G401.6 (cell line): Measurements from ENCODE around the gene PLCG1.
"Not testable (repeated sequence)": the region's sequence is repeated elsewhere in the genome, so short reads cannot be mapped to it uniquely, and the experiment has no call there.

Source experiments
- FAIRE-seq: peaks from 2 replicates; lab custom pipeline; 2012; peaks lifted over from hg19 to GRCh38; lab: Jason Lieb, UNC

PLCG1 gene

DNA sequence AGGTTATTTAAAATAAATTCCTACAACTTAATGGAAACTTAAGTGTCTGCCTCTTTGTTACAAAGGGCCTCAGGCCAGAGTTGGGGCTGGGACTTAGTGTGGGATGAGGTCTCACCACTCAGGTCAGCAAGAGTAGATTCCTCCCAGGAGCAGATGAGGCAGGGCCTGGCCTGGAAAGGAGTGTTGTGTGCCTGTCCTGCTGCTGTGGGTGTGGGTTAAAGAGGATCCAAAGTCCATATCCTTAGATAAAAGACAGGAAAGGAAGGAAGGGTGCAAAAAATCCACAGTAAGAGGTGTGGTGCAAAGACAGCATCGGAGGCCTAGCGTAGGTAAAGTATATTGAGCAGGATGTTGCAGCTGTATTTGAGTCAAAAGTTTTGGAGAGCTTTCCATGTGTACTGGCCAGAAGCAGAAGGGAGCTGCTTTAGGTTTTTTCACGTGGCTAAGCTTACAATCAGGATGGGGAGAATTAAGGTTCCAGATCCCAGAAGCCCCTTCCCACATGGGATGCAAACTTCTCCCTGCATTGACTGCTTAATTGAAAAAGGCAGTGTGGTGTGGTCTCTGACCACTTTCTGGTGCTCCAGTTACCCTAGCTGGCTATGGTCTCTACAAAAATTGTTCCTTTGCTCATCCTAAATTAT, 12.8 kb upstream of the PLCG1 start:
- FAIRE-seq, result no peak

DNA sequence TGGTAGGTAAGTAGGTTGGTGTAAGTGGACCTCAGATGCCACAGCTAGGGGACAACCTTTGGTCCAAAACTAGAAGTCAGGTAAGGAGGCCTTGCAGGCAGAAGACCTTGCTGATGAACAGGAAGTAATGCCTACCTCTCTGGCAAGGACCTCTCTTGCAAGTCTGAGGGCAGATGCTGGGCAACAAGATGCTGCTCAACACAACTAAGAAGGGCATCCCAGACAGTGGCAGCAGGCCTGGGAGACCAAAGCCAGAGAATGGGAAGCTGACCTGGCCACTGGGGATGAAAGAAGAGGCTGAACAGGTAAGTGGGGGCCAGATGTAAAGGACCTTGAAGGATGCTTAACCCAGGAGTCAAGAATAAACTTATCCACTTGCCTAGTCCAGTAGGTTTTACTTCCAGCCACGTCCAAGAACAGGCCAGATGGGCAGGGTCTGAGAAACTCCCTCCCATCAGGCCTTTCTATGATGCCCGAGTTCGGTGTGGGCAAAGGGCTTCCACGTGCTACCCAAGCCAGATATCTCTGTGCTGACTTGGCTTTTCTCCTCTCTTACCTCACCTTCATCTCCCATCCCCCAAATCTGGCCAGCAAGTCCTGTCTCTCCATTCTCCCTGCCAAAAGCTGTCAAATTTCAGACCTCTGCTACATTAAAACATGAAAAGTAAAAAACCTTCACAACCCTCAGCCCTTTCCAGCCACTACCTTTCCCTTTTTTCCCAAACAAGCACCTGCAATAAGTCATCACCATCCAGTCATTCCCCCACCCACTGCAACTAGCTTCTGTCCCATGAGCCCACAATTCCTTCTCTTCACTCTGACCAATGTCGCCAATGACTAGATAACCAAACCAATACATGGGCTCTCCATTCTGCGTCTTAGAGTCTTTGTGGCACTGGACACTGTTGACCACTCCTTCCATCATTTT, 11.5 kb upstream of the PLCG1 start:
- no peak for FAIRE-seq

DNA sequence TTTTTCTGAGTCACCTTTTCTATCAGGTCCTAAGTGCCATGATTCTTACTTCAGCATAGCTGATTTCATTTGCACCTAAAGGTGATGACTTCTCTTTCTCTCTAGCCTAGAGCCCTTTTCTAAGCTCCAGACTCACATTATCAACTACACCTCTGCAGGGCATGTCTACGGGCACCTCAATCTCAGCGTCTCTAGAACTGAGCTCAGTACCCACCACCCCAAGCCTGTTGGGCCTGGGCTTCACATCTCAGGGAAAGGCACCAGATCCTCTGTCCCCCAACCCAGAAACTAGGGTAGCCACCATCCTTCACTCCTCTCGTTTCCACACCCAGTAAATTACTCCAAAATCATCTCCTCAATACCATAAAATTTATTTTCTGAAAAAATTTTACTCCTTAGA, 10.6 kb upstream of the PLCG1 start:
- no peak for FAIRE-seq

DNA sequence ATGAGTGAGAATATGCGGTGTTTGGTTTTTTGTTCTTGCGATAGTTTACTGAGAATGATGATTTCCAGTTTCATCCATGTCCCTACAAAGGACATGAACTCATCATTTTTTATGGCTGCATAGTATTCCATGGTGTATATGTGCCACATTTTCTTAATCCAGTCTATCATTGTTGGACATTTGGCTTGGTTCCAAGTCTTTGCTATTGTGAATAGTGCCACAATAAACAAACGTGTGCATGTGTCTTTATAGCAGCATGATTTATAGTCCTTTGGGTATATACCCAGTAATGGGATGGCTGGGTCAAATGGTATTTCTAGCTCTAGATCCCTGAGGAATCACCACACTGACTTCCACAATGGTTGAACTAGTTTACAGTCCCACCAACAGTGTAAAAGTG, 9.0 kb upstream of the PLCG1 start:
- FAIRE-seq, result not testable (repeated sequence)

DNA sequence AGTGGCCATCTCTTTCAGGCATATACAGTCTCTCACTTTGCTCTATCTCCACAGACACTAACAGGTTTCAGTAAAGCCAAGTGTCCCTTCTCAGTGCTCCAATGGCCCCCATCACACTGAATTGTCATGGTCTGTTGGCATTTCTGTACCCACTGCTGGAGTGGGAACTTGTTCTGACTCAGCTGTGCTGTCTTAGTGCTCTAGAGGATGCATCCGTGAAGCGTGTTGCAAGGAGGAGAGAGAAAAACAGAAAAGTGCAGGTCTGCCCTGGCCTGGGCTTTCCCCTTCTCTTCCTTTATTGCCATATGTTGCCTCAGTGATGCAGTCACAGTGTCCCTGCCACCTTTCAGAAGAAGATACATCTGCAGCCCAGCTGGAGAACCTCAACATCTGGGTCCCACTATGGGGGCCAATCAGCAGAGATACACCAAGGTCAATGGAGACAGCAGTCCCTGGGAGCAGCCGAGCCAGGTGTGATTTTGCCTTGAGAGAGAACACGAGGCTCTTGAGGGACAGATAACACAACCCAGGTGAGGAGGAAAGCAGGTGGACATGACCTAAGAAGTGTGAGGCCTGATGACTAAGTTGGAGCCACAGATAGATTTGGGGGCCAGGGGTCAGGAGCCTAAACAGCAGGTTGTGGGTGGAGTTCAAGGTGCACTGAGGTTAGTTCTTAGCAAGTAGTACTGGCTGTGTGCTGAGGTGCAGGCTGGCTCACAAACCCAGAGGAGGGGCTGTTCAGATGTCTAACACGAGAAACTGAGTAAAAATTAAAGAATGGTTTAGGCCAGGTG, 5.6 kb upstream of the PLCG1 start:
- no peak for FAIRE-seq

DNA sequence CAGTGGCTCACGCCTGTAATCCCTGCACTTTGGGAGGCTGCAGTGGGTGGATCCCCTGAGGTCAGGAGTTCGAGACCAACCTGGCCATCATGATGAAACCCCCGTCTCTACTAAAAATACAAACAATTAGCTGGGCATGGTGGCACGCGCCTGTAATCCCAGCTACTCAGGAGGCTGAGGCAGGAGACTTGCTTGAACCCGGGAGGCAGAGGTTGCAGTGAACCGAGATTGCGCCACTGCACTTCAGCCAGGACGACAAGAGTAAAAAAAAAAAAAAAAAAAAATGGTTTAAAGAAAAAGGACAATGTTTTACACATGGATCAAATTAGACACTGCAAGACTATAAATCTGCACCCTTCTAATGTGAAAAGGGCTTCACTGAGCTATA, 5.0 kb upstream of the PLCG1 start:
- FAIRE-seq, result not testable (repeated sequence)

DNA sequence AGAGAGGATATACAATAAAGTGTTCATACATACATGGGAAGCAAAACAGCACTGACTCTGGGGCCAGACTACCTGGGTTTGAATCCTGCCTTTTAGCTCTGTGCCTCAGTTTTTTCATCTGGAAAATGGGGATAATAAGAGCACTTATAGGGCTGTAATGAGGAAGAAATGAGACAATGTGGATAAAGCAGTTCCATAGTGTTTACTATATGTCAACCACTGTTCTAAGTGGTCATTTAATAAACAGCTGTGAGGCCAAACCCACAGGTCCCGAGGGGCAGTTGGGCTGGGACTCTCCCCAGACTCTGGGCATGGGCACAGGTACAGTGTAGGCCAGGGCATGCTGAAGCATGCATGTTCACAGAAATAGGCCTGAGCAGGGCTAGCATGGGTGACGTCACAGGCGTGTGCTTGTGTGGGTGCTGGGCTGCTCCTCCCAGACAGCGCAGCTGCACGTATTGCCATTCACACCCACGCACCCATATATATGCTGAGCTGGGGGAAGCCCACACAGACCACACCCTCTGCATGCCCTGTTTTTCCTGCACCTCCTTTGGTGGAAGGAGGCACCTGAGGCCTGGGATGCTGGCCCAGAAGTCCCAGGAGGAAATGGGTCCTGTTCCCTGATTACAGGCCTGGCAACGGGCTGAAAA, 3.5 kb upstream of the PLCG1 start:
- no peak for FAIRE-seq

DNA sequence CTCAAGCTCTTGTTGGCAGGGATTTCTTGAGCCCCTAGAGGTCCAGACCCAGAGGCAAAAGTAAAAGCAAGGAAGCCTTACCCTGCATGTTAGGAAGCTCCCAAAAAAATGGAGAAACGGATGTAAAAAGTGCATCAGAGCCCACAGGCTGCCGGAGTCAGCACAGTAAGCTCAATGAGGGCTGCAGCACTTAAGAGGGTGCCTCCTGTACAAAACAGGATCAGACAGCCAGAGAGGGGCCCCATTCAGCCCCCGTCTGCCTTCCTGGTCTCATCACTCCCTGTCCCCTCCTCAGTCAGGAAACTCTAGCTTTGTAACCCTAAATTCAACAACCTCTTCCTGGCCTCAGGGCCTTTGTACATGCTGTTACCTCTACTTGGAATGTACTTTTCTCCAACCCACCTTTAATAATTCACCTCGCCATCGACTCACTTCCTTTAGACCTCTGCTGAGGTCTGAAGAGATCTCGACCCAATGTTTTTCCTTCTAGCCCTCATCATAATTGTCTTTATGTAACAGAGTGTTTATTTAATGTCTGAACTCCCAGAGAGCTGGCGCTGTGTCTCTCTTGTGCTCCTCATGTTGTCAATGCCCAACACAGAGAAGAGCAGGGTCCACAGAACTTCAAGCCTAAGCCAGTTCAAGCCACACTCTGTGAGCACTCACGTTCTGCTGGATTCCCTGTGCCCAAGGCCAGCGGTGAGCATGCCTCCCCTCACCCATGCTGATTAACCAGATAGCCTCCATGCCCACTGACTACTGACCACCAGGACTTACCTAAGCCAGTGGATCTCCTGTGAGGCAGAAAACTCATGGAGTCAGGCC, 2.8 kb upstream of the PLCG1 start:
- FAIRE-seq, result no peak

DNA sequence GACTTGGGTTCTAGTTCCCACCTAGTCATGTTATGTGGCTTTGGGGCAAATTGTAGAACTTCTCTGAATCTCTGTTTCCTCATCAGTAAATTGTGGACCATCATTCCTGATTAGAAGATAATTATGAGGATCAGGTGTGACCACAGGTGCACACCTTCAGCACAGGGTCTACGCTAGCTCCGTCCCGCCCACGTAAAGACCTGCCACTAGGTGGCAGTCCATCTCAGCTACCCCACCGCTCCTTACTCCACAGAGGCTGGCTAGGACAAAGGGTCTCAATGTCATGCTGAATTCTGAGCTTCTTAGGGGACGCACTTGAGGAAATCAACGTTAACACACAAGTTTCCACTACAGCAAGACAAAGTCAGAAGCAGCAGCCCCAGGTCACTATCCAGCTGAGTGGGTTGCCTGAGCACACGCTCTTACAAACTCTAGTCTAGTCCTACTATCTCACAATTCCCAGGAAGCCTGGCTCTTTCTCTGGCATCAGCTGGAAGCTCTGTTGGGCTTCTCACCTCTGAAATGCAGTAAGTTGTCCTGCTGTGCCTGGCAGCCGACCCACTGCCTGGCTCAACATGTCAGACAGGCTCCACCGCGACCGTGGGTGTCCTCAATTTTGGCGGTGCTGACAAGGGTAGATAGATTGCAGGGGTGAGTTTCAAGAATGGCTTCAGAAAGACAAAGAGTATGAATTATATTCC, 2.0 kb upstream of the PLCG1 start:
- no peak for FAIRE-seq

DNA sequence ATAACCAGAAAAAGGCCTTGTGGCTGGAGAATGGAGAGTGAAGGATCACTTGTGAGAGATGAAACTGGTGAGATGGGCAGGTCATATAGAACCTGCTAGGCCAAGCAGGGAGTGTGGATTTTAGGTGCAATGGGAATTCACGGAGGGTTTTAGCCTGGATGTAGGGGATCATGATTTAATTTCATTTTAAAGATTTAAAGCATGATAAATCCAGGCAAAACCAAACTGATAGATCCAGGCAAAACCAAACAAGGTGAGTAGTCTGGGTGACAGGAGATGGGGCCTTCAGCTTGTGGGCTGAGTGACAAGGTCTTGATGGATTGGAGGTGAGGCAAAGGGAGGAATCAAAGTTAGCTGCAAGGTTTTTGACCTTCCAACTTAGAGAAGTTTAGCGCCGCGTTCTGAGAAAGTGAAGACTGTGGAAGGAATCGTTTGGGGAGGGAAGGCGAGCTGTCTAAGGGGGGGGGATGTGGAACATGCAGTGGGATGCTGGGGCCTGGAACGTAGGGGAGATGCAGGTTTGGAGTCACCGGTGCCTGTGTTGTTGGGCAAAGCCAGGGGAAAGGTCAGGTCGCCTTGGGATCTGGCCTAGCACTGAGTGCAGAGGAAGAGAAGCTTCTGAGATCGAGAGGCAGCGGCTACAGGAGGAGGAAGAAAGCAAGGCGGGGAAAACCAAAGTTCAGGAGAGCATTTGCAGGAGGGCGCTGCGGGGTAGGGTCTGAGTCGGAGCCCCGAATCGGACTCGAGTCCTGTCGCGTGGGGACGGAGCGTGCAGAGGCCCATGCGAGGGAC, 1.3 kb upstream of the PLCG1 start:
- no peak for FAIRE-seq

DNA sequence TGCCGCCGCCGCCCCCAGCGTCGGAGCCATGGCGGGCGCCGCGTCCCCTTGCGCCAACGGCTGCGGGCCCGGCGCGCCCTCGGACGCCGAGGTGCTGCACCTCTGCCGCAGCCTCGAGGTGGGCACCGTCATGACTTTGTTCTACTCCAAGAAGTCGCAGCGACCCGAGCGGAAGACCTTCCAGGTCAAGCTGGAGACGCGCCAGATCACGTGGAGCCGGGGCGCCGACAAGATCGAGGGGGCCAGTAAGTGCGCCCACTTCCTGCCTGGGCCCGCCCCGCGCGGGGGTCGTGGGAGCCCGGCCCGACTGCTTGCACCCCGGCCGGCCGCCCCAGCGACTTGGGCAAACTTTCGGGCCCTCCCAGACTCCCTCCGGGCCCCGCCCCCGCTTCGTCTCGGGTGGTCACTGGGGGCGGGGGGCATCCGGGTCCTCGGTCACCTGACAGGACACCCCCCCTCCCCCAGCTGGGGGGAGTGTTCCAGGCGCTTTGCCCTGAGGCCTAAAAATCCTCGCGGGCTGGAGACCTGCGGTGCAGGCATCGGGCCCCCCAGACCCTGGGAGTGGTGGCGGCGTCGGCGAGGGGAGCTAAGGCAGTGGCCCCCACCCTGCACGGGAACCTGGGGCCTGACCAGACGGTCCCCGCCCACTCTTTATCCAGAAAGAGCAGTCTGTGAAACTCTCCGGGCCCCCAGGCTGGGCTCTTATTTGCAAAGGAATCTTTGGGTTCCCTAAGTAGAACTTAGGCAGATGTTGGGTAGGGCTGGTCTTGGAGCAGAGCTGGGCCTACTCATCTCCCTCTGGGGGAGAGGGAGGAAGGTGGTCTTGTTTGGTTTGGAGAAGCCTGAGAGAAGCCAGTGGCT, 501 bp downstream of the PLCG1 start:
- FAIRE-seq, result no peak

DNA sequence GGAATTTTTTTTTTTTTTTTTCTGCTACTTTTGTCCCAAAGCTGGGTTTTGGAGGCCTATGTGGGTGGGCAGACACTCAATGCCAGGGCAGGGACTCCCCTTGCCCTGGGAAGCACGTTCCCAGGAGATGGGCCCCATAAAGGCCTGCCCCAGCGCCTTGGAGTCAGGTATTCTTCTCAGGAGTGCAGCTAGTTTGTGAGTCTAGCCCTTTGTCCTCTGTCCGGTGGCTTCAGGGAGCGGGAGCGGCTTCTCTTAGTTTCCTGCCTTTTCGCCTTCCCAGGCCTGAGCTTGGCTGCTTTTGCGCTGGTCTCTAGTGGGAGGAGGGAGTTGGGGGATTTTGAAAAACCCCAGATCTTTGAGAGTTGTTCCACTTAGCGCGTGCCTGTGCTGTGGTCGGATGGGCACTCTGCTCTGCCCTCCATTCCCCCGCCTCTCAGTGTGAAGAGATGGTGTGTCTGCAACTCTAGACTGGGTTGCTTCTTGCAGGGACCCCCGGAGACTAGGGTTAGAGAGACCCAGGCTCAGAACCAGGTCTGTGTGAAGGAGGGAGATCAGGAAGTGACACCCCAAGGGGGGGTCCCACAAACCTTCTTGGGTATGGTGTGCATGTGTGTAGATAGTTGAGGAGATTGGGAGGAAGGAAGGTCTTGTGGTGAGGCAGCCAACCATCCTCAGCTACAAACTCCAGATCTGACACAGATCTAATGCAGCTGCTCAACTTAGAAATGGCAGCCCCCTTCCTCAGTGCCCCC, 1.3 kb downstream of the PLCG1 start:
- FAIRE-seq, result no peak

DNA sequence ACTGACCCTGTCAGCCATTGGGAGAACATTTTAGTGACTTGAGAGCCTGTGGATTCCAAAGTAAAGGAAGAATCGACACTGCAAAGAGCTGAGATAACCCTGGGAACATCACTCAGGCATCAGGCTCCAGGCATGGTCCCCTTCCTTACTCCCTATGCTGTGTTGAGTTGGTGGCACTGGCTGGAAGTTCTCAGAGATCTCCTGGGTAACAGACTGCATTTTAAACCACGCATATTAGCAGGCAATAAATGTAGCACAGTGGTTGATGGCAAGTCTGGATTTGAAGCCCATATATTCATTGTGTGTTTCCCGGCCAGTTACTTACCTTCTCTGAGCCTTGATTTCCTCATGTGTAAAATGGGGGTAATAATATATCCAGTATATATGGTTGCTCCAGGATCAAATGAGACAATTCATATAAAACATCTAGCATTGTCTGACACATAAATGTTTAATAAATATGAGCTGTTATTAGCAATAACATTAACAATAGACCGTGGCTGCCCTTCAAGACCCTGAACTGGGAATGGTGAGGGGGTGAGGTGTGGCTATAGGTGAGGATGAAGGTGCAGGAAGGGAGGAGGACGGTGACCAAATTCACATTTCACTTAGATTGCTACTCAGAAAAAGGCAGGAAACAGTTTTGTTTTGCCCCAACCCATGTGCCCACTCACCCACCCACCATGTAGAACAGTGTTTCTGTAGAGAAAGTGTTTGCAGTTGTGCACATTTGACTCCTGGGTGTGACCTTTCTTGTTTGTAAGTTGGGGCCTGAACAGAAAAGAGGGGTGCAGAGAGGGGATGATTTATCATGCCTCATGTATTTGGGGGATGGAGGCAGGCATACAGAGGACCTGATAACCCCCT, 2.1 kb downstream of the PLCG1 start:
- FAIRE-seq, result no peak

DNA sequence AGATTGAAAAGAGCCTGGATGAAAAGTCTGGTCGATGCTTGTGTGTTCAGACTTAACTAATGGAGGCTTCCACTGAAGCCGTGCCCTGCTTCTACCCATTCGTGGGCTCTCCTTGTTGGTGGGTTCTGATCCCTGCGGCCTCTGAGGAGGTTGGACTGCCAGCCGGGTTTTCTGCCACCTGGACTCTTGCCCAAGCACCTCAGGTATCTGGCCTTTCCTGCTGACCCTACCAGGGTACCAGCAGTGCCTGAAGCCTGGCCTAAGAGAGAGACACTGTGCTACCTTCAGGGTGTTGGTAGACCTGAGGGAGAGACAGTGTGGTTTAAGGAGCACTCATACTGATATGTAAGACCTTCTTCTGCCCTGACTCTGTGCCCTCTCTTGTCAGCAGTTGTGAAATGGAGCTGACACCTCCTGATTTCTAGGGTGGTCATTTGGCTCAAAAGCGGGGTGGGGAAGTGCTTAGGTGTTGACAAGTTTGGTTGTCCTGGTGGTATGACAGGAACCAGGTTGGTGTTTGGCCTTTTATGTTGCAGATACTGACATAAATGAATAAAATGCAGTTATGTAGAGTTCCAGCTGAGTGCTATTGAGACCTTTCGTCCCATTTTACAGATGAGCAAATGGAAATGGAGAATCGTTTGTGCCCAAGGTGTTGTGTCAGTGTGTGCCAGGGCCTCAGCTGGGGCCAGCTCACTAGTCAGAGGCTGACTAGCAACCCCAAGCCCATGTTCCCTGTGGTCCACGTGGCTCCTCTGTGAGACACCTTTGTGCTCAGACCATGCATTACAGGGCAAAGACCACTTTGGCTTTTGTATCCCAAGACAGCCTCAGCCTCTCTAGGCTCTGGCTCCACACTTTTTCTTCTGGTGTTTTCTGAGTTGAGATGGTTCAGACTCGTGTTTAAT, 3.1 kb downstream of the PLCG1 start:
- FAIRE-seq, result no peak

DNA sequence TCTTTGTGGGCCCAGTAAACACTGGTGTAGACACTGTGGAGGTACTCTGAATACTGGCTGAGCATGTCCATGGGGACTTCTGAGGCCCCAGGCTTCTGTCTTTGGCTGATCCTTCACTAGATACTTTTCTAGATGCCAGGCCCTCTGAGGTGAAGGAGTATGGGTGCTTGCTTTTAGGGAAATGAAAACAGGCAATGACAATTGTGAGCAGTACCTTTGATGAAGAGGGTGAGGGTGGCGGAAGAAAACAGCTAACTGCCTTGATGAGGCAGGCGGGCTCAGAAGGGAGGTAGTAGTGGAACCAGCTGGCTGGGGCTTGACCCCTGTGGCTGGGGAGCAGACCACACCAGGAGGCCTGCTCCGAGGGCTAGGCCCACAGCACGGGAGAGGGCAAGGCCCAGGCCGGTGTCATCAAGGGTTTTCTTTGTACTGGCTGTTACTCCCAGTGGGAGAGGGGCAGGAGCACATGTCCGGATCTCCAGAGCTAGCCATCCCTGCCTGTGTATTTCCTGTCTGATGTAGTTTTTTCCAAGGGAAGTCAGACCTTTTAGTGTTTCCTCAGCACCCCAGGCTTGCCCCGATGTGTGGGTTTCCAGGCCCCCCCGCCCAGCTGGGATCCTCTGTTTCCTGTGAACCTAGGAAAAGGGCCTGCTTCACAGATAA, 3.9 kb downstream of the PLCG1 start:
- FAIRE-seq, result no peak

DNA sequence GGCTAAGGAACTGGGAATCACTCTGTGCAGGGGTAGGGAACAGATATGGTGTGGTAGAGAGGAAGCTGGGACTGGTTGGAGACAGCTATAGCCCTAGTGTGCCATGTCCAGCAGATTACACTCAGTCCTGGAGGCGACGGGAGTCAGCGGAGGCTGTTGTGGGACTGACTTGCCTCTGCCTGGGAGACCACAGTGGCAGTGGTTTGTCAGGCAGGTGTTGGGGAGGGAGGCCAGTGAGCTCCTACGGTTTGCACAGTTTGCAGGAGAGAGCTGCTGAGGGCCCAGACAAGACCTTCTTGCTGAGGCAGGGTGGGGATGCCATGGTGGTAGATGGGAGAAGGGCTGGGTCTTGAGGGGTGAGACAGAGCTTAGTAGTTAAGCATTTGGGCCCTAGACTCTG, 4.9 kb downstream of the PLCG1 start:
- no peak for FAIRE-seq
